ENCODE measurements around the gene PJA2. TPM values are rescaled to one million over a fixed set of nuclear protein-coding genes. Genes with fewer than 3 reads are reported as not detected.

Gene PJA2
- total RNA-seq, 1 donor from 2014 or later, result 63.4 TPM

DNA sequence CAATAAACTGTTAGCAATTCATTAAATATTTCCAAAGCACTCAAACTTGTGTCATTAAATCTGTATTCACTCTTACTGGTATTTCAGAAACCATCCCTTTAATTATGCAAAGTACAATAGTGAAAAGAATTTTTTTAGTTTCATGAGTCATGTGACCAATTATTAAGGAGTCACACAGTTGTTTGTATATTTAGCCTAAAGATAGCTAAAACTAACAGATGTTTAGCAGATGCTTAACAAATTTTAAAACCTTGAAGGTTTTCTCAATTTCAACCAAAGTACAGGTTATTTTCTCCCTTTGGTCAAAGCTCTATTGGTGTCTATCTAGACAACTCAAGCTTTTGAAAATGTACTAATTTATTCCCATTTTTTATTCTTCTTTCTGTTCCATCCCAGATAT lies 44.1 kb downstream of the PJA2 start:
- no peak for DNase-seq (ENCODE audit: low spot score, unreplicated experiment)
- Mint-ChIP-seq H3K4me3 (ENCODE audit: low read depth) (no peak overlapping the region), H3K36me3 (ENCODE audit: insufficient read depth) (peaks cover 49% of the 10 kb centered on the region), H3K27ac (no peak overlapping the region), H3K27me3 (no peaks in the 10 kb centered on the region), H3K9me3 (ENCODE audit: low read depth) (peaks cover 10% of the 10 kb centered on the region), H3K4me1 (ENCODE audit: low read depth) (no peaks in the 10 kb centered on the region)
- TF ChIP-seq, protein P1, sequence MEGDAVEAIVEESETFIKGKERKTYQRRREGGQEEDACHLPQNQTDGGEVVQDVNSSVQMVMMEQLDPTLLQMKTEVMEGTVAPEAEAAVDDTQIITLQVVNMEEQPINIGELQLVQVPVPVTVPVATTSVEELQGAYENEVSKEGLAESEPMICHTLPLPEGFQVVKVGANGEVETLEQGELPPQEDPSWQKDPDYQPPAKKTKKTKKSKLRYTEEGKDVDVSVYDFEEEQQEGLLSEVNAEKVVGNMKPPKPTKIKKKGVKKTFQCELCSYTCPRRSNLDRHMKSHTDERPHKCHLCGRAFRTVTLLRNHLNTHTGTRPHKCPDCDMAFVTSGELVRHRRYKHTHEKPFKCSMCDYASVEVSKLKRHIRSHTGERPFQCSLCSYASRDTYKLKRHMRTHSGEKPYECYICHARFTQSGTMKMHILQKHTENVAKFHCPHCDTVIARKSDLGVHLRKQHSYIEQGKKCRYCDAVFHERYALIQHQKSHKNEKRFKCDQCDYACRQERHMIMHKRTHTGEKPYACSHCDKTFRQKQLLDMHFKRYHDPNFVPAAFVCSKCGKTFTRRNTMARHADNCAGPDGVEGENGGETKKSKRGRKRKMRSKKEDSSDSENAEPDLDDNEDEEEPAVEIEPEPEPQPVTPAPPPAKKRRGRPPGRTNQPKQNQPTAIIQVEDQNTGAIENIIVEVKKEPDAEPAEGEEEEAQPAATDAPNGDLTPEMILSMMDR (IDR thresholded peaks at IDR 0.05; ENCODE audit: unreplicated experiment), result no peak

DNA sequence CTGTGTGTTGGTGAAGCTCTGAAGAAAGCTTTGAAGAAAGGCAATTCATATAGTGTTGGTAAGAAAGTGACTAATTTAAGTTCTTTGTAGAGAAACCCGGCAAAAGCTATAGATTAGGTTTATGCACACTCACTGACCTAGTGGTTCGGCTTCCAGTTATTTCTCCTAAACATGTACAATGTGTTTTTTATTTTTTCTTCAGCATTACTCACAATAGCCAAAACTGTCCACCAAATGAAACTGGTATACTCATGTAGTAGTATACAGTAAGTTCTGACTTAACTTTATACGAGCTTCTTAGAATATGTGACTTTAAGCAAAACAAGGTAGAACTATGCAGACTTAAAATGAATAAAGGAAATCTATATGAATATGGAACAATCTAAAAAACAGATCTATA lies 44.8 kb downstream of the PJA2 start:
- DNase-seq (ENCODE audit: low spot score, unreplicated experiment), result no peak
- H3K9me3 Mint-ChIP-seq (ENCODE audit: low read depth), result peaks cover 10% of the 10 kb centered on the region
- H3K27me3 Mint-ChIP-seq, result no peaks in the 10 kb centered on the region
- peaks cover 46% of the 10 kb centered on the region for H3K36me3 Mint-ChIP-seq (ENCODE audit: insufficient read depth)
- TF ChIP-seq, protein P1 (IDR thresholded peaks at IDR 0.05; ENCODE audit: unreplicated experiment), result no peak
- no peak overlapping the region for H3K27ac Mint-ChIP-seq
- H3K4me3 Mint-ChIP-seq (ENCODE audit: low read depth), result no peak overlapping the region
- H3K4me1 Mint-ChIP-seq (ENCODE audit: low read depth), result no peaks in the 10 kb centered on the region

DNA sequence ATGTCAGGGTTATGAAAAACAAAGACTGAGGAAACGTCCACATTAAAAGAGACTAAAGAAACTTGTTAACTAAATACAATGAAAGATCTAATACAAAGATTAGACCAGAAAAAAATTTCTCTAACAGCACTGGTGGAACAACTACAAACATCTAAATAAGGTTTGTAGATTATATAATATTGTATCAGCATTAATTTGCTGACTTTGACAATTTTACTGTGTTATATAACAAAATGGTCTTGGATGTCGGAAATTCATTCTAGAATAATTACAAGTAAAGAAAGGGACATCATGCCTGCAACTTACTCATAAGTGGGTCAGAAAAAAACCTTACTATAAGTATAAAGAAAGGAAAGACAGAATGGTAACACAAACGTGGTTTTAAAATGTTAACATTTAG lies 50.1 kb downstream of the PJA2 start:
- TF ChIP-seq, protein P1 (IDR thresholded peaks at IDR 0.05; ENCODE audit: unreplicated experiment), result no peak
- Mint-ChIP-seq H3K9me3 (ENCODE audit: low read depth) (no peaks in the 10 kb centered on the region), H3K4me1 (ENCODE audit: low read depth) (no peaks in the 10 kb centered on the region), H3K4me3 (ENCODE audit: low read depth) (no peak overlapping the region), H3K27ac (no peak overlapping the region), H3K27me3 (no peaks in the 10 kb centered on the region), H3K36me3 (ENCODE audit: insufficient read depth) (peaks cover 33% of the 10 kb centered on the region)
- no peak for DNase-seq (ENCODE audit: low spot score, unreplicated experiment)

DNA sequence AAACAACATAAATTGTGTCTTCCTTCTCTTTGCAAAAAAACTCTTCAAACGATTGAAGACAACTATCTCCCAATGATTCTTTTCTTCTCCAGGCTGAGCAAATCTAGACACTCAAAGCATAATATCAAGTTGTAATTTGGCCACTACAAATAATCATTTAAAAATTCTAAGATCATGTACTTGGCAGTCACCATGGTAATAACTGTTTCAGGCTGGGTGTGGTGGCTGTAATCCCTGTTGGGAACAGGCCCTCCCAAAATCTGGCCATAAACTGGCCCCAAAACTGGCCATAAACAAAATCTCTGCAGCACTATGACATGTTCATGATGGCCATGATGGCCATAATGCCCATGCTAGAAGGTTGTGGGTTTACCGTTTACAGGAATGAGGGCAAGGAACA lies 52.0 kb downstream of the PJA2 start:
- H3K36me3 Mint-ChIP-seq (ENCODE audit: insufficient read depth), result peaks cover 28% of the 10 kb centered on the region
- H3K9me3 Mint-ChIP-seq (ENCODE audit: low read depth), result no peaks in the 10 kb centered on the region
- no peak overlapping the region for H3K4me3 Mint-ChIP-seq (ENCODE audit: low read depth)
- no peak overlapping the region for H3K27ac Mint-ChIP-seq
- no peaks in the 10 kb centered on the region for H3K27me3 Mint-ChIP-seq
- H3K4me1 Mint-ChIP-seq (ENCODE audit: low read depth), result no peaks in the 10 kb centered on the region
- TF ChIP-seq, protein P1 (IDR thresholded peaks at IDR 0.05; ENCODE audit: unreplicated experiment), result no peak
- no peak for DNase-seq (ENCODE audit: low spot score, unreplicated experiment)

DNA sequence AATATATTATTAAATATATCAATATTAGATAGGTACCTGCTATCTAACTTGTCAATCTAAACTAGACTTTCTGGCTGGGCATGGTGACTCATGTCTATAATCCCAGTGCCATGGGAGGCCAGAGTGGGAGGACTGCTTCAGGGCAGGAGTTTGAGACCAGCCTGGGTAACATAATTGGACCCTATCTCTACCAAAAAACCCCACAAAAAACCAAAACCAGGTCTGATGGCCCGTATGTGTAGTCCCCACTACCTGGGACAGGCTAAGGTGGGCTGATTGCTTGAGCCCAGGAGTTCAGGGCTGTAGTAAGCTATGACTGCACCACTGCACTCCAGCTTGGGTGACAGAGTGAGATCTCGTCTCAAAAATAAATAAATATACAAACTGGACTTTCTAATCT lies 55.0 kb downstream of the PJA2 start:
- no peak for DNase-seq (ENCODE audit: low spot score, unreplicated experiment)
- TF ChIP-seq, protein P1 (IDR thresholded peaks at IDR 0.05; ENCODE audit: unreplicated experiment), result no peak
- Mint-ChIP-seq H3K9me3 (ENCODE audit: low read depth) (no peaks in the 10 kb centered on the region), H3K36me3 (ENCODE audit: insufficient read depth) (peaks cover 19% of the 10 kb centered on the region), H3K4me1 (ENCODE audit: low read depth) (no peaks in the 10 kb centered on the region), H3K27ac (no peak overlapping the region), H3K4me3 (ENCODE audit: low read depth) (no peak overlapping the region), H3K27me3 (no peaks in the 10 kb centered on the region)
